HTERT RPE-1 (cell line): Measurements from ENCODE around the gene CXXC4.

Experiments
- in situ Hi-C: fragments of 300-500 bp; cut with MboI; formaldehyde crosslinking; loops from 4 replicates; pipeline ENCODE4 v1.14.3; 2020; ENCODE audit warnings: low sequenced_read_pairs

The CXXC4 gene

DNA sequence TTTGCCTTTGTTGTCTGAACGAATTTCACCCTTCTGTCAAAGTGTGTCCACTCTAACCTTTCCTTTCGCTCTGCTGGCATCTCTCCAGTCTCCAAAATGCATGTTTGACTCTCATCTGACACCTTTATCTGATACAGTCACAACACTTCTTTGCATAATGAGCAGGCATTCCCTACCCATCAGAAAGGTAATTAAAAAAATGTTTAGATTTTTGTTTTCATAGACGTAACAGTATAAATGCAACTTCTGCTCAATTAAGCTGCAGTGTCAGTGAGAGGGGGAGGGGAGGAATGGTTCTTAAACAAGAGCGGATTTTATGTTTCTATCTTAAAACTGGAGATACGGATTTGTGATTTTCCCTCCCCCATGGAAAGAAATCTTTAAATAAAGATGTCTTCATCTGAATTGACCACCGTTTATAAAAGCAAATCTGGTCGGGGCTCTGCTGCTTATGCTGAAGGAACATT lies 70.2 kb downstream of the CXXC4 start:
- in situ Hi-C loops: no loop called here

DNA sequence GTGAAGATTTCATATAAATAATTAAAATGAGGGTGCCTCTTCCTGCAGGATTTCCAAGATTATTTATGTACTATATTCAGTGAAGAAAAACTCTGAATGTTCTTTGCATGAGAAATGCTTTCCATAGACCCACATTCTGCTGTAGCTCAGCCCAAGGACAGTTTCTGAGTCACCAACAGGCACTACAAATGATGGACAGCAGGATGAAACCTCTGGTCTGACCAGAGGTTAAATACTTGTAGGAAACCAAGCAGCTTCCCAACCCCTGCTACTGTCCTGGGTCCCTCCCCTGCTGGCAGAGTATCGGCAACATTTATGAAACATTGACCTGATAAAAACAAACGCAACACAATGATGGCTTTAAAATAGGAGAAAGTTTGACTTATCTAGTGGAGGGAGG lies 73.1 kb downstream of the CXXC4 start:
- in situ Hi-C loops: no loop called here

DNA sequence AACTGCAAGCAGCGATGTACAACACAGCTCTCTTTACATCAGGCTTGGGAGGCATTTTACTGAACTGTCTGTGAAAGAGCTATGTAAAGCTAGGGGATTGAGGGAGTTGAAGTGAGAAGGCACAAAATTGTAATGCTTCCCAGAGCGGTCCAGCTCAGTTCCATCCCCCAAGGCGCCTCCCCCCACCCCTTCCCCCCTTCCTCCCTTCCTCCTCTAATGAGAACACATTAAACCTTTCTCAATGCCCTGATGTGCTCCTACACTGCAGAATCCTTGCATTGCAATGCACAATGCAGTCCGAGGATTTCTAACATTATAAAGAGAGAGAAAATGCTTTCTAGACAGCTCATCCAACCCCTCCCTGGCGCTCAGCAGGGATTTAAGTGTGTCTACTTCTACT lies 73.9 kb downstream of the CXXC4 start:
- in situ Hi-C loops: no loop called here
